ENCODE measurements around the gene DMRT2.

DNA sequence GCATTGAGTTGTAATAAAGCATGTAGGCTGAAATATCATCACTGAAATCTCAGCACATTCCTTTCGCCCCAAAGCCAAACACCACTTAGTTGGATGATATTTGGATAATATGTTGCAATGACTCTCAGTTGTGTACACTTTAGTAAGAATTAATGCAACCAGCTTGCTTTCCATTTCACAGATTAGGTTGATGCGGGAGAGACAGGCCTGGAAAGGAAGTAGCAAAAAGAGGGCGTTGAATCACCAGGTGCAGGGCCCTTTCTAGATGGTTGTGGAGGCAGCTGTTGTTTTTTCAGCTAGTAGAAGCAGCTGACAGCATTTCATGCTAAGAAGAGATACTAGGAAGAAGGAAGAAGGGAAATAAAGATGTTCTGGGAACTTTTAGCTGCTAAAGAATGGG lies 42.8 kb upstream of the DMRT2 start:
- TF ChIP-seq CTCF (IDR thresholded peaks at IDR 0.05) (no peak), EP300 (IDR thresholded peaks at IDR 0.05) (no peak), POLR2AphosphoS5 (IDR thresholded peaks at IDR 0.05) (no peak), POLR2A (IDR thresholded peaks at IDR 0.05) (no peak)
